Stimulated activated CD4-positive, alpha-beta T cell treated with anti-CD3 and anti-CD28 coated beads, Interleukin-2, amount 100 ng/mL, for 24 hours (primary cell): ENCODE data around the gene TLE3.
"Not testable (repeated sequence)": the region's sequence is repeated elsewhere in the genome, so short reads cannot be mapped to it uniquely, and the experiment has no call there.

Source experiments
- DNase-seq, 2 donors: peaks; one replicate each; pipeline ENCODE4 v3.0.0-alpha.2; 2020

TLE3 gene

DNA sequence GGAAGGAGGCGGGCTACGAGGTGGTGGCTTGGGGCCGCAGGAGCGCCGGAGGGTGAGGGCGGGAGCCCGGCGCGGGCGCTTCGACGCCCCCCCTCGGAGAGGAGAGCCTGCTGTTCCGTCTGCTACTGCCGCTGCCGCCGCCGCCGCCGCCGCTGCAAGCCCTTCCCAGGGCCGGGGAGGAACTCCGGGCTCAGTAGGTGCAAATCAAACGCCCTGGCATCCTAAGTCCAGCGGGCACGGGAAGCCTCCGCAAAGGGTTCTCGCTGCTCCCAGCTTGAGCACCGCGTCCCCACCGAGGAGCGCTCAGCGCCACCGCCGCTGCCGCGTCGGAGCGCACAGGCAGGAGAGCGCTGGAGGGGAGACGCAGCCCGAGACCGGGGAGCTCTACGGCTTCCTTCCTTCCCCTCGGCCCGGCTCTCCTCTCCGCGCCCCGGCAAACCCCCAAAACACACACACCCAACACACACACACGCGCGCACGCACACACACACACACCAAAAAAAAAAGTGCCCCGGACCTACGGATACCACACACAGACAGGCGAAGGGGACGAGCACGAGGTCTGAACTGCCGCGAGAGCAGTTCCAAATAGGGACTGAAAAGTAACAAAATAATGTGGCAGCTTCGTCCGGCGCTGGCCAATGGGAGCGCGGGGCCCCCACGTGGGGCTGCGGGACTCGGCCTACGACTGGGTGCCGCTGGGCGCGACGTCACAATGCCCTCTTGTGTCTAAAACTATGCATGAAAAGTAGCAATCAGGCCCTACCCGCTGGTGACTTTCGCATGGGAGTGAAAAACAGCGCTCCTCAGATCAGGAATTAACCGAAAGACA, at the start of gene TLE3:
TSS of gene TLE3 (minus strand) at position 597 of the 832 bp plus-strand sequence. CDS start 1,119 bp downstream, outside the sequence.
- peak; percentile 97 to 98 for DNase-seq

DNA sequence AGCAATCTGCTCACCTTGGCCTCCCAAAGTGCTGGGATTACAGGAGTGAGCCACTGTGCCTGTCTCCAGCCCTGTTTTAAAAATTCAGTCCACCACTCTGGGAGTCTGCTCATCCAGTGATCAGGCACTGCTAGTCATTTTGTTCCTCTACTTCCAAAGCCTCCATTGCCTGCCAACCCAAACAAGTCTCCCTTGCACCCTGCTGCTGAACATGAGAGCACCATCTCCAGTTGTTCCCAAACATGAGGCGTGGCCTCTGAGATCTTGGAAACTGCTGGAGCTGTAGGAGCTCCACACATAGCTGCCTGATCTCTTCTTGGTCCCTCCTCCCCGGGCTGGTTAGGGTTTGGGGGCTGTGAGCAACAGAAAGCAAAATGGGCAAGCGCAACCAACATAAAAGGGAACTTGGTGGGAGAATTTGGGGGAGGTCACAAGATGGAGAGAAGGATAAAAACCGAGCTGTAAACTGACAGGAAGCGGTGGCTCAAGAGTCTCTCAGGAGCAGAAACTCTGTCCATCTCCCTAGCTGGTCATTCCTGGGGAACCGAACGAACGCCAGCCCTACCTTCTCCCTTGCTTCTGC, 49.6 kb upstream of the TLE3 start:
- no peak for DNase-seq

GRCh38 chr15:70146771-70147170, 49.1 kb upstream of the TLE3 start:
- no peak for DNase-seq

DNA sequence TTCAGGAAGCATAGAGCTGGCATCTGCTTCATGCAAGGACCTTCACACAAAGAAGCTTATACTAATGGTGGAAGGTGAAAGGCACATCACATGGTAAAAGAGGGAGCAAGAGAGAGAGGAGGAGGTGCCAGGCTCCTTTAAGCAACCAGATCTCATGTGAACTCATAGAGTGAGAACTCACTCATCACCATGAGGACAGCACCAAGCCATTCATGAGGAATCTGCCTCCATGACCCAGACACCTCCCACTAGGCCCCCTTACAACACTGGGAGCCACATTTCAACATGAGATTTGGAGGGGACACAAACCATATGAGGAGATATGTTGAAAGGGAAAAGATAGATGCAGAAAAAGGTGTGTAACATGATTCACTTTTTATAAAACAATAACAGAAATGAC, 48.4 kb upstream of the TLE3 start:
- DNase-seq: no peak

DNA sequence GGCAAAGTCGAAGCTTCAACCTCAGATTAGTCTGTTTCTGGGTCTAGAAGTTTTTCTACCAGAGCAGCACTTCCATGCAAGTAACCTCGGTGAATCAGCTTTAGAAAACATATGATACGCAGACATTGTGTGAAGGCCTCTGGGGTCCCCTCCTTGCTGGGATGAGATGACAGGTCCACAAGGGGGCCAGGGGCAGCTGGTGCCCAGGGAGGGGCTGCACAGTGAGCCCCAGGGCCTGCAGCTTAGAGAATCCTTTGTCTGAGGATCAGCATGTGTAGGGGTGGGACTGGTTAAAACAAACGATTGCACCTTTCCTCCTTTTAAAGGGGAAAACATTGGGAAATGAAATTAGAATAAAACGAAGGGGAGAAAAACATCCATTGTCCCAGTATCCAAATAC, 47.5 kb upstream of the TLE3 start:
- no peak for DNase-seq

GRCh38 chr15:70142322-70143191, 44.8 kb upstream of the TLE3 start:
- peak; percentile 36 to 42 for DNase-seq

DNA sequence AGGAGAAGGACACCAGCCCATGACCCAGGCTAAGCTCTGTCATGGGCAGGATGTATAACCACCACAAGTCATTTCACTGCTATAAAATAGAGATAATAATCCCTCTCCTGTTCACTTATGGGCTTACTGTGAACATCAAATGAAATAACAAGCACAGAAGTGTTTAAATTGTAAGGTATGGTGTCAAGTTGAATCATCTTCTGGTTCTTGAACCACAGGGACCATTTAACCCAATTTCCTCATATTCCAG, 44.3 kb upstream of the TLE3 start:
- DNase-seq: no peak

DNA sequence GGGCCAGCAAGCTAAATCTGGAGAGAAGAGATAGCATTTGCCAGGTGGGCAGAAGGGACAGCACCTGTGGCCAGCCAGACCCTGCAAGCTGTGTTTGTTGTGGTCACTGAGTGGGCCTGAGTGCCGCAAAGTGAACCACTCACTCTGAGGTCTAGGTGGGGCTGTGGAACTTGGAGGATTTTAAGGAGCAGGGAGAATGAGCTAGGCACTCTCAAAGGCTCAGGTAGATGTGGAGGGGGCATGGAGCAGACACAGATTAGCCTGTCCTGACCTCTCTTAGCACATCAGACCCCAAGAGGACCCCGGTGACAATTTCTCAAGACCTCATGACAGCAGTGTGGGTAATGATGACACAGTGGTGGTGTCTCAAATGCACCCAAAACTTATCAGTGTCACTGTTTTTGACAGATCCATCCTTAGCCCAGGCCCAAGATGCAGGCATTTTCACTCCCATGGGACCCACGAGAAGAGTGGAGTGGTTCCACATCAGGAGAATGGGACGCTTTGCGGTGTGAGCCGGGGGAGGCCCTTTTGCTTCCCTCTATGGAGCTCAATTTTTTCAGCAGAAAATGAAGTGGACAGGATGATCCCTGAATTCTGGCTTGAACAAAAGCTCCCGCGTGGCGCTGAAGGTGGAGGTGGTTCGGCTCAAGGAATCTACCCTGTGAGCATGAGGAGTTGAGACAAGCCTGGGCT, 43.8 kb upstream of the TLE3 start:
- no peak for DNase-seq

DNA sequence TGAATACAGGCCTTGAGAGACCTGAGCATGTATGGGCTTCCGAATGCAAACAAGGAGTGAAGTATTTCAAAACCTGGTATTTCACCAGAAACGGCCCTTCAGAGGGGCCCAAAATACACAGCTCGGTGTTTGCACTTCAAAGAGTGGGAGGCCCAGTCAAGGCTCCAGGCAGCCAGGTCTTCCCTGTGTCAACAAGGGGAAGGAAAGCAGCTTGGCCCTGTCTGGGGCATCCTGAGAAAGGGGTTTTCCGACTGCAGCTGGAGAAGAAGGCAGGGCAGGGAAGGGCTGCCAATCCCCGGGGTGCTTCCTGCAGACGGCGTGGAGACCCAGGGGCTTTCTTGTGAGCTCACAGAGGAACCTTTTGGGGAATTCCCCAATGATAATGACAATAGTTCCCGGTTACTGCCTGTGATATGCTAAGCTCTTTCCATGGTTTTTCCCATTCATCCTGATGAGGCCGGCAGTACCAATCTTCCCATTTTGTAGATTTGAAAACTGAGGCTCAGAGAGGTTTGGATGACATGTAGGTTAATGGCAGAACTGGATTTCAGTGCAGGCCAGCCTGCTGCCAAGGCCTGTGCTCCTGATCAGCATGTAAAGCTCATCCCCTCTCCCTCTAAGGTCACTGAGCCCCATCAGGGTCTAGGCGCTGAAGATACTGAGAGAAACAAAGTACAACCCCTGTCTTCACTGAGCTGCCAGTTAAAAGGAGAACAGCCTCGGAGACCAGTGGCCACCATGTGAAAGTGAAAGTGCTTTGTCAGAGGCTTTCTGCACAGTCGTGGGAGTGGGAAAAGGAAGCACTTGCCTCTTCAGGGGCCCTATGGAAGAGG, 43.0 kb upstream of the TLE3 start:
- DNase-seq: peak; percentile 23 to 24

DNA sequence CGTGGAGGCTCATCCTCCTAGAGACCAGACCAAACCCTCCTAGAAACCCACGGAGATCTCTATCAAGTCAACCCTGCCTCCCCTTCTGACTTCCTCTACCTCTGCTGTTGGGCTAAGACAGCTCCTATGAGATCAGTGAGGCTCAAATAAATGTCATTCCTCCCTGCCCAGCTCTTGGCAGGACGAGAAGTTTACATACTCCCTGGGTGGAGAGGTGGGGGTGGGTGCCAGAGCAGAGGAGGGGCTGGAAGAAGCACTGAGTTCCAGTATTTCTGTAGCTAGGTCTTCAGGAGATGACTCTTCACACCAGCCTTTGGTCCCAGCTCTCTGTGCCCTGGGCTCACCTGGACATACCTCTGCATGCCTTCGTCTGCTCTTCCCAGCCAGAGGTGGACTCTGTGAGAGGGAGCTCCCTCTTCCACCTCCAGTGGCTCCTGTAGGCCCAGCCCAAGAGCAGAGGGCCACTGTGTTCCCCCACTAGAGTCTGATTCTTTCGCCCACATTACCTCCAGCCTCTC, 42.4 kb upstream of the TLE3 start:
- DNase-seq: no peak

- DNase-seq: no peak
Observed at GRCh38 chr15:70137967-70138366, 40.2 kb upstream of the TLE3 start.

GRCh38 chr15:70137021-70137420, 39.3 kb upstream of the TLE3 start:
- not testable (repeated sequence) for DNase-seq

GRCh38 chr15:70133781-70134421, 36.2 kb upstream of the TLE3 start:
- DNase-seq: no peak

- no peak for DNase-seq
Observed at GRCh38 chr15:70133296-70133695, 35.6 kb upstream of the TLE3 start.

DNA sequence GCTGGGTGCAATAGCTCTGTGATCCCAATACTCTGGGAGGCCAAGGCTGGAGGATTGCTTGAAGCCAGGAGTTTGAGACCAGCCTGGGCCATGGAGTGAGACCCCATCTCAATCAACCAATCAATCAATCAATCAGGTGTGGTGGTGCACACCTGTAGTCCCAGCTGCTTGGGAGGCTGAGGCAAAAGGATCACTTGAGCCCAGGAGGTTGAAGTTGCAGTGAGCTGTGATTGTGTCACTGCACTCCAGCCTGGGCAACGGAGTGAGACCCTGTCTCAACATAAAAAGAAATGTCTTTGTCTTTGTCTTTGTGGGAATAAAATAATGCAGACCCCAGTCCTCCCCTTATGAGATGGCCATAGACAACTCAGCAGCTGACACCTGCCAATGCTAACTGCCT, 34.9 kb upstream of the TLE3 start:
- DNase-seq: no peak

DNA sequence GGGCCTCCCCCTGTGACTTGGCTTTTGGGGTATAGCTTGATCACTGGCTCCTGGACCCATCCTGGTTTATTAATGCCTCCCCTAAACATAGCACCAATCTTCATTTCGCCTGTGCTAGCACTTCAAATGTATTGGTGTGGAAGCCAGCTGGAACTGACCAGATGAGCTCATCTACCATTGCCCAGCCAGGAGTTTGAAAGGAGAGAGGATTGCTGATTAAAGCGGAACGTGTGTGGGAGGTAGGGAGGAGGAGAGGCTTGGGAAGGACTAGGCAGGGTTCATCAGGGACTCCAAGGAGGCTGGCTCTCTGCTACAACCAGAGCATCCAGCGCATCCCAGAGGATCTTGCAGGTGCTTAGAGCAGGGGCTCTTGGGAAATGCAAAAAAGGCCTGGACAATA, 34.4 kb upstream of the TLE3 start:
- no peak for DNase-seq

- DNase-seq: no peak
Observed at GRCh38 chr15:70128414-70129140, 30.9 kb upstream of the TLE3 start.

DNA sequence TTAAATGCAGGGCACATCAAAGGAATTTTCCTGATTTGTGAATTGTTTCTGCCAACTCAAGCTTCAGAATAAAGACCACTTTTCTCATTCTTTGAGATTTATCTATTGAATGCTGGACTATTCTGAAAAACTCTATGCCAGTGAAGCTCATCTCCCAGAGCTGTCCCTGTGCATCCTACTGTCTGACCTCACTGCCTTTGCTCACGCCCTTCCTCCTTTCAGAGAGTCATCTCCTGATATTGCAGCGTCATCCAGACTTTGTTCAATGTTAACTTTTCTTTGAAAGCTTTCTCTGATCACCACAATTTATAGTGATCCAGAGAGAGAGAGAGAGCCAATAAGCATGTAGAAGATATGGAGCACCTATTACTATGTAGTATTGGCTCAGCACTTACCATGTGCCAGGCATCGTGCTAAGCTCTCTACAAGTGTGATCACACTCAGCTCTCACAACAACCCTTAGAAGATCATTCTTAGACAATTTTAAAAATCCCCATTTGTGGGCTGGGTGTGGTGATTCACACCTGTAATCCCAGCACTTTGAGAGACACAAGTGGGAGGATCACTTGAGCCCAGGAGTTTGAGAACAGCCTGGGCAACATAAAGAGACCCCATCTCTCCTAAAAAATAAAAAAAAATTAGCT, 30.2 kb upstream of the TLE3 start:
- DNase-seq: no peak

GRCh38 chr15:70127288-70127746, 29.6 kb upstream of the TLE3 start:
- DNase-seq: no peak

DNA sequence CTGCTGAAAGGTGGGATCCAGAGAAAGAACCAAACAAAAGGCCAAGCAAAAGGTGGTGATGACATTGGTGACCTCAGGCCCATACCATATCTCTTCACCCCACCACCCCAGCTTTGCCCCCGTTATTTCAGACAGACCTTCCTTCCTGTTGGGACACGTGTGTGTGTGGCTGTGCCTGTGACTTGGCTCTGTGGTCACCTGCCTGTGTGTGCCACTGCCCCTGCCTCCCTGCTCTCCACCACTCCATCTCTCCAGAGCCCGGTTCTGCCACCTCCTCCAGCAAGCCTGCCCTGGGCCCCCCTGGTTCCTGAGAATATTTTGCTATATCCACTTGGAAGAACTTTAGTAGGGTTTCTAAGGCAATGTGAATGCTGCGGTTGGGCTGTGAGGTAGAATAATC, 28.6 kb upstream of the TLE3 start:
- DNase-seq: no peak
